ENCODE measurements around the gene OPTN. TPM values are rescaled to one million over a fixed set of nuclear protein-coding genes. Genes with fewer than 3 reads are reported as not detected.
"Not testable (repeated sequence)": the region's sequence is repeated elsewhere in the genome, so short reads cannot be mapped to it uniquely, and the experiment has no call there.

Gene OPTN
- total RNA-seq, 3 donors from 2014 or later (not counting 1 experiment from before 2014, with no cell fraction given) = 140 to 177 (median 161) TPM

- Histone ChIP-seq H3K27ac (ENCODE audit: low read length) (no peak overlapping the region), H3K27me3 (ENCODE audit: control insufficient read depth, insufficient read depth, low read length) (no peaks in the 10 kb centered on the region), H3K4me3 (ENCODE audit: low read length) (no peak overlapping the region), H3K36me3 (ENCODE audit: control insufficient read depth, insufficient read depth, low read length) (peaks cover 3% of the 10 kb centered on the region), H3K4me1 (ENCODE audit: control insufficient read depth, insufficient read depth, low read length) (no peaks in the 10 kb centered on the region), H3K9me3 (ENCODE audit: control insufficient read depth, insufficient read depth, low read length) (no peaks in the 10 kb centered on the region)
- no CpG with 5 or more reads among the region's 1 CpG for WGBS (ENCODE audit: insufficient coverage)
- Mint-ChIP-seq H3K27ac (no peak overlapping the region), H3K4me3 (no peak overlapping the region), H3K27me3 (ENCODE audit: low read depth in 2 of 2) (no peaks in the 10 kb centered on the region), H3K9me3 (peaks cover 3 to 6% of the 10 kb centered on the region in 2 donors), H3K36me3 (peaks cover 15% of the 10 kb centered on the region), H3K4me1 (no peaks in the 10 kb centered on the region)
- intact Hi-C loops (cut with micrococcal nuclease) = no loop called here
- no peak for DNase-seq
- TF ChIP-seq, protein P1, sequence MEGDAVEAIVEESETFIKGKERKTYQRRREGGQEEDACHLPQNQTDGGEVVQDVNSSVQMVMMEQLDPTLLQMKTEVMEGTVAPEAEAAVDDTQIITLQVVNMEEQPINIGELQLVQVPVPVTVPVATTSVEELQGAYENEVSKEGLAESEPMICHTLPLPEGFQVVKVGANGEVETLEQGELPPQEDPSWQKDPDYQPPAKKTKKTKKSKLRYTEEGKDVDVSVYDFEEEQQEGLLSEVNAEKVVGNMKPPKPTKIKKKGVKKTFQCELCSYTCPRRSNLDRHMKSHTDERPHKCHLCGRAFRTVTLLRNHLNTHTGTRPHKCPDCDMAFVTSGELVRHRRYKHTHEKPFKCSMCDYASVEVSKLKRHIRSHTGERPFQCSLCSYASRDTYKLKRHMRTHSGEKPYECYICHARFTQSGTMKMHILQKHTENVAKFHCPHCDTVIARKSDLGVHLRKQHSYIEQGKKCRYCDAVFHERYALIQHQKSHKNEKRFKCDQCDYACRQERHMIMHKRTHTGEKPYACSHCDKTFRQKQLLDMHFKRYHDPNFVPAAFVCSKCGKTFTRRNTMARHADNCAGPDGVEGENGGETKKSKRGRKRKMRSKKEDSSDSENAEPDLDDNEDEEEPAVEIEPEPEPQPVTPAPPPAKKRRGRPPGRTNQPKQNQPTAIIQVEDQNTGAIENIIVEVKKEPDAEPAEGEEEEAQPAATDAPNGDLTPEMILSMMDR (IDR thresholded peaks at IDR 0.05) = no peak
- no peak for ATAC-seq
These were observed 46.4 kb downstream of the OPTN start for GRCh38 chr10:13146379-13146778.

GRCh38 chr10:13147161-13147560, 47.2 kb downstream of the OPTN start:
- Histone ChIP-seq H3K36me3 (ENCODE audit: control insufficient read depth, insufficient read depth, low read length) (no peaks in the 10 kb centered on the region), H3K27me3 (ENCODE audit: control insufficient read depth, insufficient read depth, low read length) (no peaks in the 10 kb centered on the region), H3K4me1 (ENCODE audit: control insufficient read depth, insufficient read depth, low read length) (no peaks in the 10 kb centered on the region), H3K4me3 (ENCODE audit: low read length) (no peak overlapping the region), H3K27ac (ENCODE audit: low read length) (no peak overlapping the region), H3K9me3 (ENCODE audit: control insufficient read depth, insufficient read depth, low read length) (no peaks in the 10 kb centered on the region)
- Mint-ChIP-seq H3K27ac (no peak overlapping the region), H3K36me3 (peaks cover 15% of the 10 kb centered on the region), H3K4me3 (no peak overlapping the region), H3K4me1 (no peaks in the 10 kb centered on the region), H3K27me3 (ENCODE audit: low read depth in 2 of 2) (no peaks in the 10 kb centered on the region), H3K9me3 (peaks cover 3 to 6% of the 10 kb centered on the region in 2 donors)
- TF ChIP-seq, protein P1 (IDR thresholded peaks at IDR 0.05) = no peak
- no peak for ATAC-seq
- intact Hi-C loops (cut with micrococcal nuclease) = no loop called here
- no peak for DNase-seq

- DNase-seq (no peak), ATAC-seq (no peak)
- Mint-ChIP-seq H3K4me1 (no peaks in the 10 kb centered on the region), H3K27ac (no peak overlapping the region), H3K4me3 (no peak overlapping the region), H3K9me3 (no peaks in the 10 kb centered on the region), H3K36me3 (no peaks in the 10 kb centered on the region), H3K27me3 (ENCODE audit: low read depth in 2 of 2) (no peaks in the 10 kb centered on the region)
- no peaks in the 10 kb centered on the region for H3K36me3 ChIP-seq (ENCODE audit: control insufficient read depth, insufficient read depth, low read length)
- no peak overlapping the region for H3K27ac ChIP-seq (ENCODE audit: low read length)
- no peaks in the 10 kb centered on the region for H3K27me3 ChIP-seq (ENCODE audit: control insufficient read depth, insufficient read depth, low read length)
- intact Hi-C loops (cut with micrococcal nuclease) = no loop called here
- no peak overlapping the region for H3K4me3 ChIP-seq (ENCODE audit: low read length)
- no peaks in the 10 kb centered on the region for H3K9me3 ChIP-seq (ENCODE audit: control insufficient read depth, insufficient read depth, low read length)
- H3K4me1 ChIP-seq (ENCODE audit: control insufficient read depth, insufficient read depth, low read length) = no peaks in the 10 kb centered on the region
- 98% methylated on average over 3 of the region's 3 CpGs for WGBS (ENCODE audit: insufficient coverage)
- TF ChIP-seq, protein P1 (IDR thresholded peaks at IDR 0.05) = no peak
These were observed 52.3 kb downstream of the OPTN start for GRCh38 chr10:13152296-13152695.

DNA sequence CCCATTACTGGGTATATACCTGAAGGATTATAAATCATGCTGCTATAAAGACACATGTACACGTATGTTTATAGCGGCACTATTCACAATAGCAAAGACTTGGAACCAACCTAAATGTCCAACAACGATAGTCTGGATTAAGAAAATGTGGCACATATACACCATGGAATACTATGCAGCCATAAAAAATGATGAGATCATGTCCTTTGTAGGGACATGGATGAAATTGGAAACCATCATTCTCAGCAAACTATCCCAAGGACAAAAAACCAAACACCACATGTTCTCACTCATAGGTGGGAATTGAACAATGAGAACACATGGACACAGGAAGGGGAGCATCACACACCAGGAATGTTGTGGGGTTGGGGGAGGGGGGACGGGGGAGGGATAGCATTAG, 55.9 kb downstream of the OPTN start:
- H3K27ac Mint-ChIP-seq; H3K27me3 Mint-ChIP-seq (ENCODE audit: low read depth in 2 of 2); H3K4me3 Mint-ChIP-seq; H3K36me3 ChIP-seq (ENCODE audit: control insufficient read depth, insufficient read depth, low read length); H3K4me1 ChIP-seq (ENCODE audit: control insufficient read depth, insufficient read depth, low read length); ATAC-seq; H3K4me3 ChIP-seq (ENCODE audit: low read length); H3K36me3 Mint-ChIP-seq; H3K27me3 ChIP-seq (ENCODE audit: control insufficient read depth, insufficient read depth, low read length); intact Hi-C loops (cut with micrococcal nuclease); H3K27ac ChIP-seq (ENCODE audit: low read length); DNase-seq; H3K9me3 ChIP-seq (ENCODE audit: control insufficient read depth, insufficient read depth, low read length); H3K9me3 Mint-ChIP-seq: not testable (repeated sequence)
- 100% methylated on average over 3 of the region's 4 CpGs for WGBS (ENCODE audit: insufficient coverage)
- H3K4me1 Mint-ChIP-seq = peaks cover 5 to 12% of the 10 kb centered on the region in 2 donors

Data from natural killer cell (primary cell).